HG03432 (cell line): ENCODE results near the gene LEMD1.
A peak's percentile ranks its signal among the peaks of the same experiment; 100 is the strongest.

ENCODE experiments used
- ATAC-seq: cut with Tn5 transposase; IDR thresholded peaks from one replicate; pipeline ENCODE4 v1.9.1; 2021; ENCODE audit warnings: mild to moderate bottlenecking, moderate library complexity; ENCODE audit not compliant: unreplicated experiment

LEMD1 gene

GRCh38 chr1:205421798-205422197 lies at the start of gene LEMD1:
Gene LEMD1, minus strand, starts transcription at chr1:205422056. Its CDS starts 1,520 bp downstream, at chr1:205420536.
- no peak for ATAC-seq

- ATAC-seq: no peak
These were observed 48.3 kb upstream of the LEMD1 start for GRCh38 chr1:205470131-205470530.

- ATAC-seq: no peak
These were observed 44.9 kb upstream of the LEMD1 start for GRCh38 chr1:205466595-205467220.

- ATAC-seq: no peak
These were observed 43.5 kb upstream of the LEMD1 start for GRCh38 chr1:205465392-205465791.

GRCh38 chr1:205458777-205459566 lies 37.1 kb upstream of the LEMD1 start:
- no peak for ATAC-seq

- no peak for ATAC-seq
These were observed 35.3 kb upstream of the LEMD1 start for GRCh38 chr1:205456868-205457745.

DNA sequence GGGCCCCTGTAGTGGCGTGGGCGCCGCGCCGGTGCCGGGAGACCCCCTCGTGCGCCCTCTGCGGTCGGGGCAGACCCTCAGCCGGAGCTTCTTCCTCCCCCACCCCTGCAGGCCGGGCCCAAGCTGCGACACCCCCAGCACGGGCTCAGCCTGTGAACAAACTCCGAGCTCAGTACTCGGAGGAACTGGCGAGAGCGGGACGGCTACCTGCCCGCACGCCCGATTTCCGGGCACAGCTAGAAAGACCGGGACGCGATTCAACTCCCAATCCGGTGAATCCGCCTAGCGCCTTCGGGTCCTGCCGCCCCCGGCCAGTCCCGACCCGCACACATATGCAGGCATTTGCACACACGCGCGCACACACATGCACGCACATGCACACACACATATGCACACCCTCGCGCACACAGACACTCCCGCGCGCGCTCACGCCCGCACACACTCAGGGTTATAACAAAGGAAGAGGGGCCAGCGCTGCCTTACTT lies 34.6 kb upstream of the LEMD1 start:
- ATAC-seq: no peak

DNA sequence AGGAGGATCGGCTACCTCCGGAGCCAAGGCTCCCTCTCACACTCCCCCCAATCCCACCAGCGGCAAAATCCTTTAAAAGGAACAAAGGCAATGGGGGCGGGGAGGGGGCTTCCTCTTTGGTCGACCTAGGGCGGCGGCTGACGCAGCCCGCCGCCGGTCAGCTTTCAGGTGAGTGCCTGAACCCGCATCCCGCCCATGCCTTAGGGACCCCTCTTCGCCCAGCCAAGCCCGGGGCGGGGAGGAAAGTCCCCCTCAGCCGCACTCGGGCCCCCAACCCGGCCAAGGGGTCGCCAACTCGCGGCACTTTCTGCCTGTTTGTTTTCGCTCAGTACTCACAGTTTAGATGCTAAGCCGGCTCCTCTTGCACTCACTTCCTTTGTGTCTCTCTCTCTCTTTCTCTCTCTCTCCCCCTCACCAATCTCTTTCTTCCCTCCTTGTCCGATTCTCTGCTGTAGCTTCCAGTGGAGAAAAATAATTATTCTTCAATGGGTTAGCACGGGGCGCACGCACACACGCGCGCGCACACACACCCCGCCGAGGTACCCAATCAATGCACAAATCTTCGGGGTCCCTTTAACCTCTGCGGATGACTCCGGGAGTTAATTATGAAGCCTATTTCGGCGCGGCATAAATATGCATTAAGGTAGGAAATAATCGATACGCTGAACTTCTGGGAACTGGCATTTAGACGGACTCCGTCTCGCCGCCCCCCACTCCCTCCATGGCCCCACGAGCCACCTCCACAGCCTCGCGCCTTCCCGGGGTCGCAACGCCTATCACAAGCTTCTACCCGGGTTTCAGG lies 33.9 kb upstream of the LEMD1 start, which contains the start of gene BLACAT1:
Gene BLACAT1, minus strand, starts transcription at position 465 of the 802 bp plus-strand sequence.
- no peak for ATAC-seq

DNA sequence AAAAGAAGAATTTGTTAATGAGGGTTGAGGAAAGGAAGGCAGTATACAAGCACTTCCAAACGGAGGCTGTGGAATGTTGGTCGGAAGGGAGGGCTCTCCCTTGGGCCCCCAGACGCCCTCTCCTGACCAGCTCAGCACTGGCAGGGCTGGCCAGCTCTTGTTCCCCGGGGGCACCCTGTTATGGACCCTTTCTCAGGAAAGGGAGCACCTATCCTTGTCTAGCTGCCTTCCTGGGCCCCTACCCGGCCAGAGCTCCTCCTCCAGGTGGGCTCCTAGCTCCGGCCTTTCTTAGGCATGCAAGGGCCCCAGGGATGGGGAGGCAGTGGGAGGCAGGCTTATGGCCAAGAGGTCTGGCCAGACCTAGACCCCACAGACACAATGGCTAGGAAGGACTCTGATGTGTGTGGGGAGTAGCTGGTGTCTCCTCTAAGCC lies 33.1 kb upstream of the LEMD1 start:
- ATAC-seq: no peak

- no peak for ATAC-seq
These were observed 31.6 kb upstream of the LEMD1 start for GRCh38 chr1:205453466-205453865.

DNA sequence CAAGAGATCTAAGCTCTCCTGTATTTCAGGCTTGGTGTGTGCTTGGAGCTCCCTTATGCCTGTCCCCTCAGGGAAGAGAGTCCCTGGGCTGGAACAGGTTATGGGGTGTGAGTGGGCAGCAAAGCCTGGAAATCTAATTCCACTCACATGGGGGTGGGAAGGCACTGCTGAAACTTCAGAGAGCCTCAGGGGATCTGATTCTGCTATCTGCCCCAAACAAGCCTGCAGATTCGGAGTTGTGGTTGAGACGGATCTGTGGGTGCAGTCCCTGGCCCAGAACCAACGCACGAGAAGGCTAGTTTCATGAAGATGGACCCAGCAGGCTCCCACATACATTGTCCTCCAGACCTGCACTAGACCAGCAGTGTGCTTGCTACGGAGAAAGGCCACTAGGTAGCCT lies 31.1 kb upstream of the LEMD1 start:
- no peak for ATAC-seq

GRCh38 chr1:205452364-205452763 lies 30.5 kb upstream of the LEMD1 start:
- ATAC-seq: no peak

GRCh38 chr1:205451759-205452164 lies 29.9 kb upstream of the LEMD1 start:
- ATAC-seq: no peak

DNA sequence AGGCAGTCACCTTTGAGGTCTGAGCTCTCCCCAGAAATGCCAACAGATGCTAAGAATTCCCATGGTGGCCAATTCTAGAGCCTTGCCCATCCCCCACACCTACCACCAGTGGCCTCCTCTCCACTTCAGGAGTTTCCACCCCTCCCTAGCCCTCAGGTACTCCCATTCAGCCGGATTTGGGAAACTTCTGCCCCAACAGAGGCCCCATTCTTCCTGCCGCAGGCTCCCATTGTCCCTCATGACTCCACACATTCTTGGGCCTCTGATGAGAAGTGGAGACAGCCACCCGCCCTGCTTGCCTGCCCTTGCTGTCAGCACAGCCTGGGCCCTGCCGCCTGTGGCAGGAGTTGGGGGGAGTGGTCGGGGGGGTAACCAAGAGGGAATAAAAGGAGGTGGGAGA lies 29.3 kb upstream of the LEMD1 start:
- no peak for ATAC-seq

DNA sequence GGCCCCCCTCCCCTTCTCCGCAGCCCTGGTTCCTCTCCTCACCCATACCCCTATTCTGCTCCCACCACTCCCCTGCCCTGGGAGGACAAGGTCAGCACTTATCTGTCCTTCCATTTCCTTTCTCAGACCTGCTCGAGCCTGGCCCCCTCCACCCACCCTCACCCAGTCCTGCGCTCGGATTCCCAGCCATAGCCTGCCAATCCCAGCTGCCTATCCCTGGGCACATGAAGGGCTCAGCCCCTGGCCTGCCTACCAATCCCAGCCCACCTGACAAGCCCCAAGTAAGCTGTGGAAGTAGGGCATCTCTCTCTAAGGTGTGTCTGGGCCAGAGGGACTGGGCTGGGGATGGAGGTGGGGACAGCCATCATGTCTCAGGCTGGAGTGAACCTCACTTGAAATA lies 28.6 kb upstream of the LEMD1 start:
- ATAC-seq: no peak

DNA sequence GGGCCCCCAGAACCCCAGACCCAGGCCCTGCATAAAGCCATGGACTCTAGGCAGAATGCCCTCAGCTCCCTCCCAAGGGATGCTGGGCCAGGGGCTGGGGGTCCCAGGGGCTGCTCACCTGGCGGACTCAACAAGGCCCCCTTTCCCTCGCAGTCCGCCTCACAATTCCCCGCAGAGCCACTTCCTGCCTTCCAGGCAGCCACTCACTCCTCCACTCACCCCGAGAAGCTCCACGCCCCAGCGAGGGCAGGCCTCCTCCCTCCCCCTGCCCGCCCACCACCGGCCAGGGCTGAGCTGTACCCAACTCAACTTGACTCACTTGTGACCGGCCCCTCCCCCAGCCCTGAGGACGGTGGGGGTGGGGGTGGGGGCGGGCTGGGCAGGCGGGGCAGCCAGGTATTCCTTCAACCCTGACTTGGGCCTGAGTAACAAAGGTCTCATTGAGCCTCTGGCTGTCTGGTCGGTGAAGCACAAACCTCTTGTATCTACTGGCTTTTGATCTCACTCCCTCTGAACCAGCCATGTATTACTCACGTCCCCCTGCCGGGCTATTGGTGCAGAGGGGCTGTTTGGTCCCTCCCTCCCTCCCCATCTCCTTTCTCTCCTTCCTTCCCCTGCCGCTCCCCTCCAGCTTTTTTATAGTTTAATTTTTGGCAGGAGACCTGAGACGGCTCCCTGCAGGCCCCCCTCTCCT lies 28.0 kb upstream of the LEMD1 start:
- peak; percentile 75 for ATAC-seq

DNA sequence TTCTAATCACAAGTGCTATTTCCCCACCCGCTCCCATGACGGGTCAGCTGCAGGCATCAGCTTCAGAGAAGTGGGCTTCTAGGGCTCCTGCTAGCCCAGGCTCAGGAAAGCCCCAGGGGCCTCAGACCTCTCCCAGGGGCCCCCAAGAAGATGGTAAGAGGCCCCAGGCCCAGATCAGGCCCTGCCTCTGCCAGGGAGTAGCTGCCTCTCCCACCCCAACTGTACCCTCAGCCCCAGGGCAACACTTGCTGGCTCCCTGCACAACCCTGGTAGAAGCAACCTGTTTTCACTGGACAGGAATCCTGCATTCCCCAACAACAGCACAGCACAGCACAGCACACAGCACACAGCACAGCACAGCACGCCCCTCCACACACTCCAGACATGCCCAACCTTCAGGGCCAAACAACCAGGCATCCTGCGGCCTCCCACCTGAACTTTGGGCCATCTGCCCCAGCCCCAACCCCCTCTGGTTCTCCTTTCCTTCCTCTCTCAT lies 27.4 kb upstream of the LEMD1 start:
- ATAC-seq: no peak

GRCh38 chr1:205448540-205449253 lies 26.8 kb upstream of the LEMD1 start:
- no peak for ATAC-seq
